Activated CD8-positive, alpha-beta memory T cell treated with anti-CD3 and anti-CD28 coated beads, Interleukin-2, amount 10 ng/mL, durations not matched to agents 7 days and 5 days (primary cell): ENCODE data around the gene XXYLT1. TPM values are rescaled to one million over a fixed set of nuclear protein-coding genes. Genes with fewer than 3 reads are reported as not detected.

Experiments
- ATAC-seq: fragments of 150-1000 bp; cut with Tn5 transposase; one replicate; pipeline ENCODE4 v1.10.0; 2021; ENCODE audit warnings: moderate library complexity
- CTCF ChIA-PET: fragments of 350-600 bp; sonication (Branson Sonifier 250); formaldehyde crosslinking; loops from one replicate; lab custom pipeline; 2021; ENCODE audit warnings: antibody characterized with exemption; lab: Charles Lee
- DNase-seq: peaks from one replicate; pipeline ENCODE4 v3.0.0-alpha.2; 2020
- H3K27ac Mint-ChIP-seq: one replicate; pipeline ENCODE4 v1.8.0; 2021; ENCODE audit warnings: mild to moderate bottlenecking, mixed read lengths
- H3K27me3 Mint-ChIP-seq: one replicate; pipeline ENCODE4 v1.8.0; 2021; ENCODE audit warnings: mixed read lengths
- H3K36me3 Mint-ChIP-seq: one replicate; pipeline ENCODE4 v1.8.0; 2021; ENCODE audit warnings: mild to moderate bottlenecking, mixed read lengths
- H3K4me1 Mint-ChIP-seq: one replicate; pipeline ENCODE4 v1.8.0; 2021; ENCODE audit warnings: mixed read lengths
- H3K4me3 Mint-ChIP-seq: one replicate; pipeline ENCODE4 v1.8.0; 2021; ENCODE audit warnings: mild to moderate bottlenecking, moderate library complexity, mixed read lengths
- H3K9me3 Mint-ChIP-seq: one replicate; pipeline ENCODE4 v1.8.0; 2022; ENCODE audit warnings: low read depth, mixed read lengths
- total RNA-seq, 2 experiments: library from RNA; stranded (reverse); gene quantifications; one replicate each; pipeline ENCODE4 v1.2.3, GENCODE V29; 2021

XXYLT1 gene
- total RNA-seq, 2 experiments from 2014 or later, result 7.2 to 9.2 TPM

DNA sequence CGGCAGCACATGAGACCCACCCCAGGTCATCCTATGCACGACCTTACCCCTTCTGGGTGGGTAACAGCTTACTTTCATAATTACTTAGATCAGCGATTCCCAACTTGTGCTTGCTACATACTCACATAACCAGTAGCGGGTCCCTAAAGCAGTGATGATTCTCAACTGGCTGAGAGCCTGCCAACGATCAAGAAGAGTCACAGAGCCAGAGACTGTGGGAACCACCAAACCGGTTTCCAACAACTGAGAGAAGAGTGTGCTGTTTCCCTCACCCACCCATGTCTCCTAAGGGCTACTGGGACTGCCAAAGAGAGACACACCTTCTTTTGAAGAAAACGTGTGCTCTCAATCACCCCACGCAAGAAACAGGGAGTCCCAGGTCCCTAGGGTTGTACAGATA lies 12.0 kb upstream of the XXYLT1 start:
- ATAC-seq (no peak), DNase-seq (no peak)
- peaks cover 6% of the 10 kb centered on the region for H3K4me1 Mint-ChIP-seq
- CTCF ChIA-PET, result interaction anchor here (0.5 to 3.4 kb wide), 3 partner anchors 12 to 29 kb away, joined by 3 to 16 read pairs (median 3); partner anchors contain the start of gene XXYLT1
- no peak overlapping the region for H3K27ac Mint-ChIP-seq
- peaks cover 12% of the 10 kb centered on the region for H3K36me3 Mint-ChIP-seq
- no peaks in the 10 kb centered on the region for H3K9me3 Mint-ChIP-seq
- no peak overlapping the region for H3K4me3 Mint-ChIP-seq
- no peaks in the 10 kb centered on the region for H3K27me3 Mint-ChIP-seq

DNA sequence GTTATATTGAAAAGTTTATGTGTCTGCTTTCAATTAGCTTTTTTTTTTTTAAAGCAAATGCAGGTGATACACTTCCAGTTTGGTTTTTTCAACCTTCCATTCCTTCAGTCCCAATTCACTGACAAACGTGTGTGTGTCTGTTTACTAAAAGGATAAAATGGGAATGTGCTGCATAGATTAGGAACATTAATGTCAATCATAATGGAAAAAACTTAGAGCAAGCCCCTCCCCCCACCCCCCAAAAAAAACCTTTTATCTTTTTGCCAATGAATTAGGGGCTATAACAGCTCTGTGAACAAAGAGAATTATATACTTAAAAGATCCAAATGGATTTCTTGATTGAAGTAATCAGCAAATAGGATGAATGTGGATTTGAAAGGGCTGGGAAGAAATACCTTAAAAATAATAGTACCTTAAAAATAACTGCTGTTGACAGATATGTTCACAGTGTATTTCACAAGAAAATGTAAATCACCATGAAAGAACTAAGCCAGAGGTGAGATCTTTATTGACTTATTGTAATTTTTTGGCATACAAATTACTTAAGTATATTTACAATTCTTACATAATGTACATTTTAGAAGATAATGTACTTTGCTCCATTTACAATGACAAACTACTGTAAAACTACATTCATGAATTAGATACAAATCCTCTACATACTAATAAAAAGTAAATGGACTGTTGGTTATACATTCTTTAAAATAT lies 3.5 kb upstream of the XXYLT1 start:
- CTCF ChIA-PET, result interaction anchor here (1.0 to 9.3 kb wide), 5 partner anchors 12 to 258 kb away, joined by 3 to 228 read pairs (median 4); partner anchors contain the start of gene ACAP2
- Mint-ChIP-seq H3K27me3 (no peaks in the 10 kb centered on the region), H3K4me3 (no peak overlapping the region), H3K9me3 (no peaks in the 10 kb centered on the region), H3K27ac (no peak overlapping the region), H3K36me3 (peaks cover 3% of the 10 kb centered on the region), H3K4me1 (peaks cover 17% of the 10 kb centered on the region)
- DNase-seq (no peak), ATAC-seq (no peak)

DNA sequence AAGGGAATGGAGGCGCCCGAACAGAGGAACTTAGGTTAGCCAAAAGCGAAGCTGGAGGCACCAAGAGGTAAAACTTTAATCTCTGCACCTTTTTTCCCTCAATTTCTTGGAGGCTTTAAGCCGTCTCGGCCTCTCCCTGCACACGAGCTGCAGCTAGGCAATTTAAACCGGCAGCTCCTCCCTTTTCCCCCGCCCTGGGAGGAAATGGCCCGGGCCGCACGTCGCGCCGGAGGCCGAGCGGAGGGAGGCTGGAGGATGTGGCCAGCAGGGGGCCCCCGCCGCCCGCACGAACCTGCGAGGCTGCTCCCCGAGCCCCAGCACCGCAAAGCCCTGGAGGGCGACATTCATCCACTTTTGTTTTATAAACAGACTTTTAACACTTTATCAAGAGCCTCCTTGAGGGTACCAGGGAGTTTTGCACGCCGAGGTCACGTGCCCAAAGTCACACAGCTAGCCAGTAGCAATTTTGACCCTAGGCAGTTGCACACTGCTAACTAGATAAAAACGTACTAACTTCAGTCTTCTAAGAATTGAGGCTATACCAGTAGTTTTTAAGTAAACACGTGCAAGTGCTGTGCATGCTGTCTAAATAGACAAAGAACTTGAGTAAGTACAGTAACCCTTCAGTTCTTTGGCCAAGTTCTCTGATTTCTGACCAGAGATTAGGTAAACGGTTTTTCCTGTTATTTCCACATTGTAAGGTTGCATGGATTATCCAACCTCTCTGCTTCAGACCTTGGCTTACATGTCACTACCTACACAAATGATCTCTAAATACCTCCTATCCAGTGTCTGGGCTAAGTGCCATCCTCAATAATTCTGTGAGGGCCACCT lies 668 bp upstream of the XXYLT1 start:
- ATAC-seq, result peak; percentile 77
- CTCF ChIA-PET, result interaction anchor here (0.6 to 9.3 kb wide), 47 partner anchors 8 to 638 kb away, joined by 3 to 228 read pairs (median 5); partner anchors contain the start of genes ACAP2, FAM43A, LSG1 and PPP1R2
- peak overlapping the region; percentile 85 for H3K27ac Mint-ChIP-seq

DNA sequence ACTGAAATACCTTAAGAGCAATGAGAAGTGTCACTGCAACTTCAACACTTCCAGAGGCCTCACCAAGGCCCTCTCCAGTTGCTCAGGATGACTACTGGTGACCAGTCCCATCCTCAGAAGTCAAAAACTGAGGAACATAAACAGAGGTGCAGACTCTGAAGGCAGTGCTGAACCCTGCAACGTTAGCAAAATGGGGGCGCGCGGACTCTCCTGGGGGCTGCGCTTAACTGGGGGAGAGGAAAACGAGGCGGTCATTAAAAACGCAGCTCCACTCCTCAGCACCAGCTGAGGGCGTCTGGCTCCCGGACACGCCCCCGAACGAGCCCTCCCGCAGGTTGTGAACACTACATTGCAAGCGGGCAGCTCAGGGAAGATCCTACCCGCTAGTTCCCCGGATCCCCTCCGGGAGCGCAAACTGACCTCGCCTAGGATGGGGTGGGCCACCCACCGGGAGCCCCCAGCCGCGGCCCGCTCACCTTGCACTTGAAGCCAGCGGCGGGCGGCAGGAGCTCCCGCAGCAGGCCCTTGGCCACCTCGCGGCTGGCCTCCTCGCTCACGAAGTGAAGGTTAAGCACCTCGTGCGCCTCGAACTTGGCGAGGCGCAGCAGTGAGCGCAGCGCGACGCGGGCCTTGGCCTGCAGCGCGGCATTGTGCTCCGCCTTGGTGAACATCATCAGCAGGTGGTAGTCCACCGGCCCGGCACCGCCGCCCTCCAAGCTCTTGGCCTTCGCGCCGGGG lies 711 bp downstream of the XXYLT1 start:
- CTCF ChIA-PET, result interaction anchor here (0.8 to 9.3 kb wide), 30 partner anchors 8 to 637 kb away, joined by 3 to 228 read pairs (median 8); partner anchors contain the start of genes ACAP2, FAM43A, LSG1 and PPP1R2
- Mint-ChIP-seq H3K36me3 (no peaks in the 10 kb centered on the region), H3K27ac (peak overlapping the region; percentile 79), H3K4me1 (peaks cover 31% of the 10 kb centered on the region), H3K9me3 (no peaks in the 10 kb centered on the region), H3K4me3 (peak overlapping the region; percentile 82), H3K27me3 (no peaks in the 10 kb centered on the region)
- DNase-seq, result peak; percentile 75
- ATAC-seq, result peak; percentile 13

More for the DNA sequence above, 668 bp upstream of the XXYLT1 start:
- H3K9me3 Mint-ChIP-seq, result no peaks in the 10 kb centered on the region
- no peaks in the 10 kb centered on the region for H3K27me3 Mint-ChIP-seq
- peaks cover 31% of the 10 kb centered on the region for H3K4me1 Mint-ChIP-seq
- no peaks in the 10 kb centered on the region for H3K36me3 Mint-ChIP-seq
- H3K4me3 Mint-ChIP-seq, result peak overlapping the region; percentile 81
- peak; percentile 94 for DNase-seq

DNA sequence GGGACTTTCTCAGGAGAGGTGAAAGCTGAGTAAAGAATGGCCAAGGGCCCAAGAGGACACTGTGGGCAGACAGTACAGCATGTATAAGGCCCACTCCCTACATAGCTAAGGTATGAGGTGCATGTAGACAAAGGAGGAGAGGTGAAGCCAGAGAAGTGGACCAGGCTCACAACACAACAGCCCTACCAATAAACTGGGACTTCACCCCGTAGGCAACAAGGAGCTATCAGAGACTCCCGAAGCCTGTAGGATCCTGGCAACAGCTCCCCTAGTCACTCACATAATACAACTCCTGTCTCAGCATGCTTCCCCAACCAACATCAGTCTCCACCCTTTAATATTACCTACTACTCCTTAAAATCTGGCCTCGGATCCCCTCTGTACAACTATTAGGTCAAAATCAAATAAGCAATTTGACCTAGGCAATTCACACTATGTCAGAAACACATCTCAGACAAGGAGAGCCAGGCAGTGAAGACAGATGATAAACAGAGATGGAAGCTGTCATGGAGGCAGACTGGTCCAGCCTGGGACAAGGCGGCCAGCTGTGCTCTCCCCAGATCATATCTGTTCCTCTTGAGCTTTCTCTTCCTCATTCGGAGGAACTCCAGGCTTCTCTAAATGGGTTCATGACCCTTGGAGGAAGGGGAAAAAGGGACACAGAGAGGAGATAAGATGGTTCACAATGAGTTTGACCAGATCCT lies 1.4 kb downstream of the XXYLT1 start:
- Mint-ChIP-seq H3K4me1 (peaks cover 31% of the 10 kb centered on the region), H3K27me3 (no peaks in the 10 kb centered on the region), H3K4me3 (peak overlapping the region; percentile 82), H3K27ac (peak overlapping the region; percentile 79), H3K9me3 (no peaks in the 10 kb centered on the region), H3K36me3 (no peaks in the 10 kb centered on the region)
- CTCF ChIA-PET, result interaction anchor here (0.9 to 9.3 kb wide), 21 partner anchors 8 to 636 kb away, joined by 3 to 228 read pairs (median 16); partner anchors contain the start of genes ACAP2, FAM43A, LSG1 and PPP1R2
- ATAC-seq (no peak), DNase-seq (no peak)

DNA sequence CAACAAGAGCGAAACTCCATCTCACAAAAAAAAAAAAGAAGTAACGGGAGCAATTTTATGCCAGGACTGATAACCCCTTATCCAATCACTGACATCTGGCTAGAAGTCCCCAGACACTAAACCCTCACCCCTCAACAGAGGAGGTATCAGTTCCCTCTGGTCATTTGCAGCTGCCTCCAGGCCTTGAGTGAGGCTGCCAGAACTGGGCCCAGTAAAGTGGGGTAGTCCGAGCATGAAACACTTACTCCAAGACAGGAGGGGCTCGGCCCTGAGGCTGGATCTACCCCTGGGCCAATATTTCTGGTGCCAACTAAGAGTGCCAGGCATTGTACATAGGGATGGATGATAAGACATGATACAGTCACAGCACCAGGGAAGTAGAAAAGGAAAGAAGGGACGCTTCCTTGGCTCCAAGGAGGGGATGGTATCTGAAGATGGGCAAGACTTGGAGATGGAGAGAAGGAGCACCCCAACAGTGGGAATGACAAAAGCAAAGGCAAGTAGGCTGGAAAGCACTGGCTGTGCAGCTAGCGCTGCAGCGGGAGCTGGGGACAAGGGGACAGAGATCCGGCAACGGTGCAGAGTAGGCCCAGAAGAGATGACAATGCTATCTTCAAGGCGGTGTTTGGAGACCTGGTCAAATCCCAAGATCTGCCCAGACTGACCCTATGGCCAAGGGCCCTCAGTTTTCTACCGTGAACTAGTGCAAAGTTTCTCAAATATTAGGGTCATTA lies 2.2 kb downstream of the XXYLT1 start:
- no peaks in the 10 kb centered on the region for H3K27me3 Mint-ChIP-seq
- peaks cover 31% of the 10 kb centered on the region for H3K4me1 Mint-ChIP-seq
- H3K27ac Mint-ChIP-seq, result no peak overlapping the region

DNA sequence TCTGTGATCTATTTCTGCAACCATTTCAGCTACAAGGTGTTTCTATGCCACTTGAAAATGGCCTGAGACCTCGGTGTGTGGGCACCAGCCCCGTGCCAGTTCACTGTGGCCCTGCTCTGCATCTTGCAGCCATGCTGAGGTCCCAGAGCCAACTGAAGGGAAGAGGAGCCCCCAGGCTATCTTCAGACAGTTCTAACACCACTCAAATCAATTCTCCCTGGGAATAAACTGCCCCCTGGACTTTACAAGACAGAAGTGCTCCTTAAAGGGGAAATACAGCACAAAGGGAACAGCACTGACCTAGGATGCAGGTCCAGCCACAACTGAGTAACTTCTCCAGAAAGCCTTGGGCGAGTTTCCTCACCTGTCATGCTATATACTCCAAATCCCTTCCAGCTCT lies 3.9 kb downstream of the XXYLT1 start:
- no peak for ATAC-seq

More for the DNA sequence above, 2.2 kb downstream of the XXYLT1 start:
- no peaks in the 10 kb centered on the region for H3K36me3 Mint-ChIP-seq
- ATAC-seq (no peak), DNase-seq (no peak)
- H3K4me3 Mint-ChIP-seq, result peak overlapping the region; percentile 1
- CTCF ChIA-PET, result interaction anchor here (0.9 to 9.3 kb wide), 11 partner anchors 7 to 597 kb away, joined by 3 to 228 read pairs (median 28); partner anchors contain the start of genes ACAP2, FAM43A, LSG1 and PPP1R2
- H3K9me3 Mint-ChIP-seq, result no peaks in the 10 kb centered on the region

DNA sequence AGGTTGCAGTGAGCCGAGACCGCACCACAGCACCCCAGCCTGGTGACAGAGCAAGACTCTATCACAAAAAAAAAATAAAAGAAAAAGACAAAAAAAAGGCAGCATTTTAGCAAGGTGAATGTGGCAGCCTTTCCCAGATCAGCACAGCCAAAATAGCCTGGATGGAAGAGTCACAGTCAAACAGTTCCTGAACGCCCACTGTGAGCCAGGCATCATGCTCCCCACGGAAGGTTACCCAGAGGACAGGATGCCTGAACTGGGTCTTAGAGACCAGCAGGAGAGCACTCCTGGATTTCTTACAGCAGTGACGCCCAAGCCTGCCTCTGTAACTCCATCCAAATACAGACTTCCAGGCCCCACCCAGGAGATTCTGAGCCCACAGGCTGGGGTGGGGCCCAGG lies 4.5 kb downstream of the XXYLT1 start:
- peaks cover 26% of the 10 kb centered on the region for H3K4me1 Mint-ChIP-seq
- no peaks in the 10 kb centered on the region for H3K27me3 Mint-ChIP-seq
- no peaks in the 10 kb centered on the region for H3K9me3 Mint-ChIP-seq
- CTCF ChIA-PET, result interaction anchor here (1.0 to 1.3 kb wide), 3 partner anchors 17 to 593 kb away, joined by 3 to 4 read pairs (median 3); no protein-coding TSS in a partner anchor
- no peak overlapping the region for H3K27ac Mint-ChIP-seq
- H3K36me3 Mint-ChIP-seq, result no peaks in the 10 kb centered on the region
- no peak for DNase-seq
- no peak for ATAC-seq
- H3K4me3 Mint-ChIP-seq, result no peak overlapping the region

More for the DNA sequence above, 3.9 kb downstream of the XXYLT1 start:
- DNase-seq, result no peak
- Mint-ChIP-seq H3K4me1 (peaks cover 30% of the 10 kb centered on the region), H3K9me3 (no peaks in the 10 kb centered on the region), H3K36me3 (no peaks in the 10 kb centered on the region), H3K27ac (no peak overlapping the region), H3K4me3 (no peak overlapping the region), H3K27me3 (no peaks in the 10 kb centered on the region)
- CTCF ChIA-PET, result interaction anchor here (1.0 to 1.1 kb wide), 2 partner anchors 17 to 593 kb away, joined by 3 read pairs; no protein-coding TSS in a partner anchor

DNA sequence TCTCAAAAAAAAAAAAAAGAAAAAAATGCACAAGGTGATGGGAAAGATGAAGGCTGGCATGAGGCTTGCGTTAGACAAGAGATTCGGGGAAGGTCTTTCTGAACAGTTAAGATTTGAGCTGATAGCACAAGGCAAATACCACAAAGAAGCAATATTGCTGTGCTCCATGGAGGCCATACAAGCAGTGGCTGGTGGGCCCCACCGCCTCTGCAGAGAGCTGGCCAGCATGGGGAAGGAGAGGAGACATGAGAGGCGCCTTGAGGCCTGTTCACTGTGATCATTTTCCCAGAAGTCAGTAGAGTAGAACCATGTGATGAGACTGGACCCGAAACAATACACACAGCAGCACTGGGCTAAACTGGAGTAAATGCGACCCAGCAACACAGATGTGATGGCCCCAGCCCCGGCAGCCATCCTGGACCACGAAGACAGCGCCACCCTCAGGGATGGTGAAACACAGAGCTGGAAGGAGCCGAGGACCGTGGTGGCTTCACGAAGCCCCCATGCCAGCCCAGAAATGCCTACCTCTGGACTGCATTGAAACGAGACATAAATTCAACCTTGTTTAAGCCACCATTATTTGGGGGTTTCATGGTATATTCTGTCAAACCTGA lies 5.5 kb downstream of the XXYLT1 start:
- Mint-ChIP-seq H3K4me1 (peaks cover 36% of the 10 kb centered on the region), H3K4me3 (no peak overlapping the region), H3K9me3 (no peaks in the 10 kb centered on the region), H3K36me3 (no peaks in the 10 kb centered on the region), H3K27me3 (no peaks in the 10 kb centered on the region), H3K27ac (no peak overlapping the region)
- ATAC-seq (no peak), DNase-seq (no peak)
- CTCF ChIA-PET, result interaction anchor here (0.6 to 5.8 kb wide), 3 partner anchors 256 to 581 kb away, joined by 4 to 63 read pairs (median 4); partner anchors contain the start of gene FAM43A

DNA sequence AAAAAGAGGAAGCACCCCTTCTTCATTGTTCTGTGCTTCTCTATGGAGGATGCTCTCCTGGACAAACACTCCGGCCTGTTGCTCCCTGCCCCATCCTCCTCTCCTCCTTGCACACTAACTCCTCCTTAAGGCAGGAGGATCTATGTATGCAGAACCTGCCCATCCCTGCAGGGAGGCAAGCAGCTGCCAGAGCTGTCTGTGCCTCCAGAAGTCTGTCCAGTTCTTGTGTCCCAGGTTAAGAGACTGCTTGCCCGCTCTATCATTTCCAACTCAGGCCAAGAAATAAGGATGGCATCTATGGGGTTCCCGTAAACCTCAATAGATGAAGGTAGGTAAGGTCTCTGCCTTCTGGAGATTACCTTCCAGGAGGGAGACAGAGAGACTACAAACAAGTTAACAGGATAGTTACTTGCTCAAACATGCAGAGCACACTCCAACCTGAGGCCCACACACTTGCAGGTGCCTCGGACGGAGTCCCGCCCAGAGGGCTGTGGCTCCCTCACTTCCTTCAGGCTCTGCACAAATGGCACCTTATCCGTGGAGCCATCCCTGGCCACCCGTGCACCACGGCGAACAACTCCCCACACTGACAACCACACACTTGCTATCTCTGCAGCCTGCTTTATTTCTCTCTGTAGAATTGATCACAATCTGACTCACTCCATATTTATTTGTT lies 6.9 kb downstream of the XXYLT1 start:
- Mint-ChIP-seq H3K27ac (no peak overlapping the region), H3K9me3 (no peaks in the 10 kb centered on the region), H3K4me1 (peaks cover 24% of the 10 kb centered on the region), H3K4me3 (no peak overlapping the region), H3K27me3 (no peaks in the 10 kb centered on the region), H3K36me3 (no peaks in the 10 kb centered on the region)
- ATAC-seq (no peak), DNase-seq (peak; percentile 38)
- CTCF ChIA-PET, result interaction anchor here (3.9 to 5.8 kb wide), 2 partner anchors 7 to 579 kb away, joined by 58 to 63 read pairs; partner anchors contain the start of genes FAM43A and XXYLT1
